ENCODE measurements around the gene CEP85. TPM values are rescaled to one million over a fixed set of nuclear protein-coding genes. Genes with fewer than 3 reads are reported as not detected.

Gene CEP85
- polyA plus RNA-seq, 3 donors: 8.2 to 32.5 (median 10.9) TPM

DNA sequence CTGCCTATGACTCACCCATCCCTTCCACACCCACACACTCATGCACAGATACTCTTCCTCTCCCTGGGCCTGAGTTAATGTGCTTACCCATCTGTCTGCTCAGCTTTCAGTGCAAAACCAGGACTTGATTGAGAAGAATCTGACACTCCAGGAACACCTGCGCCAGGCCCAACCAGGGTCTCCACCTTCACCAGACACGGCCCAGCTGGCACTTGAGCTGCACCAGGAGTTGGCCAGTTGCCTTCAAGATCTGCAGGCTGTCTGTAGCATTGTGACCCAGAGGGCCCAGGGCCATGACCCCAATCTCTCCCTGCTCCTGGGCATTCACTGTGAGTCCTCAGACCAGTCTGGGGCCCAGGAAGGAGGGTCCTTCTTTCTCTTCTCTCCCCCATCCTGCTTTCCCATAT is 42.4 kb downstream of the CEP85 start:
- Mint-ChIP-seq H3K4me1 (peaks cover 69% of the 10 kb centered on the region), H3K9me3 (peaks cover 0 to 2% (median 0%) of the 10 kb centered on the region in 7 donors), H3K27me3 (ENCODE audit: low read depth in 3 of 3) (peaks cover 0 to 2% (median 2%) of the 10 kb centered on the region in 3 donors), H3K36me3 (peaks cover 42 to 60% of the 10 kb centered on the region in 2 donors), H3K4me3 (peak overlapping the region; percentile 27 to 73), H3K27ac (peak overlapping the region; percentile 96 to 100 (median 99))
- peaks cover 69 to 70% of the 10 kb centered on the region in 2 donors for H3K4me1 ChIP-seq (ENCODE audit: control insufficient read depth in 1 of 2, insufficient read depth in 2 of 2, low read length in 2 of 2)
- H2AFZ ChIP-seq (ENCODE audit: insufficient read depth, low read depth, low read length, poor library complexity, severe bottlenecking): no peak overlapping the region
- TF ChIP-seq, protein P1, sequence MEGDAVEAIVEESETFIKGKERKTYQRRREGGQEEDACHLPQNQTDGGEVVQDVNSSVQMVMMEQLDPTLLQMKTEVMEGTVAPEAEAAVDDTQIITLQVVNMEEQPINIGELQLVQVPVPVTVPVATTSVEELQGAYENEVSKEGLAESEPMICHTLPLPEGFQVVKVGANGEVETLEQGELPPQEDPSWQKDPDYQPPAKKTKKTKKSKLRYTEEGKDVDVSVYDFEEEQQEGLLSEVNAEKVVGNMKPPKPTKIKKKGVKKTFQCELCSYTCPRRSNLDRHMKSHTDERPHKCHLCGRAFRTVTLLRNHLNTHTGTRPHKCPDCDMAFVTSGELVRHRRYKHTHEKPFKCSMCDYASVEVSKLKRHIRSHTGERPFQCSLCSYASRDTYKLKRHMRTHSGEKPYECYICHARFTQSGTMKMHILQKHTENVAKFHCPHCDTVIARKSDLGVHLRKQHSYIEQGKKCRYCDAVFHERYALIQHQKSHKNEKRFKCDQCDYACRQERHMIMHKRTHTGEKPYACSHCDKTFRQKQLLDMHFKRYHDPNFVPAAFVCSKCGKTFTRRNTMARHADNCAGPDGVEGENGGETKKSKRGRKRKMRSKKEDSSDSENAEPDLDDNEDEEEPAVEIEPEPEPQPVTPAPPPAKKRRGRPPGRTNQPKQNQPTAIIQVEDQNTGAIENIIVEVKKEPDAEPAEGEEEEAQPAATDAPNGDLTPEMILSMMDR (IDR thresholded peaks at IDR 0.05): no peak
- H3K4me2 ChIP-seq (replicated peaks; ENCODE audit: extremely low read depth, low read length, poor library complexity, severe bottlenecking): peak overlapping the region; percentile 57
- intact Hi-C loops (cut with micrococcal nuclease): loop anchor here in 1 of 2 donors (1.0 kb wide), 1 partner anchor 8 kb away; no protein-coding TSS in a partner anchor
- H3K27me3 ChIP-seq (ENCODE audit: control insufficient read depth in 2 of 2, insufficient read depth in 2 of 2, low read length in 2 of 2): no peaks in the 10 kb centered on the region
- WGBS (ENCODE audit: insufficient coverage): 63% methylated on average over 2 of the region's 2 CpGs
- peaks cover 45% of the 10 kb centered on the region for H3K79me2 ChIP-seq (ENCODE audit: insufficient read depth, low read length)
- no peak for DNase-seq
- peak overlapping the region in 1 of 3 experiments; percentile 93 for H3K4me3 ChIP-seq (replicated peaks in 1 of 3; ENCODE audit: low read depth in 2 of 3, low read length in 3 of 3)
- no peaks in the 10 kb centered on the region for H3K9me3 ChIP-seq (replicated peaks in 1 of 2; ENCODE audit: control insufficient read depth in 1 of 2, insufficient read depth in 1 of 2, low read length in 2 of 2)
- peak overlapping the region; percentile 99 to 100 for H3K27ac ChIP-seq (ENCODE audit: low read depth in 1 of 2, low read length in 2 of 2)
- peaks cover 19 to 38% of the 10 kb centered on the region in 2 donors for H3K36me3 ChIP-seq (replicated peaks in 1 of 2; ENCODE audit: control insufficient read depth in 1 of 2, insufficient read depth in 2 of 2, low read length in 2 of 2)
- H4K20me1 ChIP-seq (ENCODE audit: insufficient read depth, low read length): peaks cover 15% of the 10 kb centered on the region
- H3K9ac ChIP-seq (ENCODE audit: insufficient read depth, low read length, poor library complexity, severe bottlenecking): peak overlapping the region; percentile 96

DNA sequence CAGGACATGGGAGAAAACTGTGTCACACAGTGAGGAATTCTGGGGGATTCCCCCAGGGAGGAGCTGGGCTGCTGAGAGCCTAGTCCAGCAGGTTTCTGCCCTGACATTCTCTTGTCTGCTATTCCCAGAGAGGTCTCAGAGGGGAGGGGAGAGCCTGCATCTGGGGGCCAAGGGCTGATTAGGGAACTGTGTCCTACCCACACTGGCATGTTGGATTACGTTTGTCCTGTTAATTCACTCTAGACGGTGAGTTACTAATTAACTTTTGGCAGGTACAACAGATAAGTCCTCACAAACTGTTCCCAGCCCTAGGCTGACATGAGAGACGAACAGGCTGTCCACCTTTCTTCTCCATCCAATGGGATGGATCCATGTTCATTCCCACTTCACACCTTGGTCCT is 43.3 kb downstream of the CEP85 start:
- H2AFZ ChIP-seq (ENCODE audit: insufficient read depth, low read depth, low read length, poor library complexity, severe bottlenecking): no peak overlapping the region
- no peak overlapping the region for H3K4me3 Mint-ChIP-seq
- intact Hi-C loops (cut with micrococcal nuclease): no loop called here
- H3K9ac ChIP-seq (ENCODE audit: insufficient read depth, low read length, poor library complexity, severe bottlenecking): peak overlapping the region; percentile 96
- H3K36me3 Mint-ChIP-seq: peaks cover 44 to 60% of the 10 kb centered on the region in 2 donors
- peaks cover 23% of the 10 kb centered on the region for H4K20me1 ChIP-seq (ENCODE audit: insufficient read depth, low read length)
- no peaks in the 10 kb centered on the region for H3K27me3 ChIP-seq (ENCODE audit: control insufficient read depth in 2 of 2, insufficient read depth in 2 of 2, low read length in 2 of 2)
- peaks cover 0 to 7% (median 2%) of the 10 kb centered on the region in 3 donors for H3K27me3 Mint-ChIP-seq (ENCODE audit: low read depth in 3 of 3)
- peaks cover 53% of the 10 kb centered on the region for H3K79me2 ChIP-seq (ENCODE audit: insufficient read depth, low read length)
- H3K9me3 Mint-ChIP-seq: peaks cover 0 to 1% (median 0%) of the 10 kb centered on the region in 7 donors
- H3K27ac ChIP-seq (ENCODE audit: low read depth in 1 of 2, low read length in 2 of 2): peak overlapping the region; percentile 99 to 100
- peak overlapping the region; percentile 96 to 100 (median 99) for H3K27ac Mint-ChIP-seq
- DNase-seq: peak in 1 of 3 donors; percentile 12
- no peaks in the 10 kb centered on the region for H3K9me3 ChIP-seq (replicated peaks in 1 of 2; ENCODE audit: control insufficient read depth in 1 of 2, insufficient read depth in 1 of 2, low read length in 2 of 2)
- peak overlapping the region in 1 of 3 experiments; percentile 93 for H3K4me3 ChIP-seq (replicated peaks in 1 of 3; ENCODE audit: low read depth in 2 of 3, low read length in 3 of 3)
- H3K36me3 ChIP-seq (replicated peaks in 1 of 2; ENCODE audit: control insufficient read depth in 1 of 2, insufficient read depth in 2 of 2, low read length in 2 of 2): peaks cover 18 to 38% of the 10 kb centered on the region in 2 donors
- peaks cover 75% of the 10 kb centered on the region for H3K4me1 Mint-ChIP-seq
- peak overlapping the region; percentile 5 for H3K4me2 ChIP-seq (replicated peaks; ENCODE audit: extremely low read depth, low read length, poor library complexity, severe bottlenecking)
- WGBS (ENCODE audit: insufficient coverage): 100% methylated on average over 1 of the region's 3 CpGs
- TF ChIP-seq, protein P1 (IDR thresholded peaks at IDR 0.05): no peak
- peaks cover 77 to 79% of the 10 kb centered on the region in 2 donors for H3K4me1 ChIP-seq (ENCODE audit: control insufficient read depth in 1 of 2, insufficient read depth in 2 of 2, low read length in 2 of 2)

All from CD14-positive monocyte (primary cell).